SKM-1 (cell line): ENCODE data around the gene EFNA5.
"Not testable (repeated sequence)": the region's sequence is repeated elsewhere in the genome, so short reads cannot be mapped to it uniquely, and the experiment has no call there.

ENCODE experiments used
- DNase-seq: peaks from one replicate; lab custom pipeline; 2025; ENCODE audit not compliant: unreplicated experiment; lab: John Stamatoyannopoulos, UW

The EFNA5 gene

DNA sequence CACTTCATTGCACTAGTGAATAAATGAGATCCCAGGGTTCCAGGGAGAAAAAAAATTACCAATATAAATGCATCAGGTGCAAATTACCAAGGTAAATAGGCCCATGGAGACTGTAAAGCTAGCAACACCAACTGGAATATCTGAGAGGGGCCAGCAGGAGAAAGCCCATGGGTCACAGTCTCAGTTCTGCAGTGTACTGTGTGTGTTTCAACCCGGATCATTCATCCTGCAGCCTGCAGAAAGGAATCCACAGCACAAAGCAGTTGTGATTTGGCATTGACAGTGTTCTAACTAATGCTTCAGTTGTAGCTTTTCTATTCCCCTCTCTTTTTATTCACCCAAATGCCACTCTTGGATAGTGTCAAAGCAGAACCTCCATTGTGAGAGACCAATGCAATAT is 171.0 kb downstream of the EFNA5 start:
- no peak for DNase-seq

GRCh38 chr5:107499237-107499636 is 171.5 kb downstream of the EFNA5 start:
- no peak for DNase-seq

GRCh38 chr5:107496466-107496865 is 174.3 kb downstream of the EFNA5 start:
- no peak for DNase-seq

- not testable (repeated sequence) for DNase-seq
These were observed 176.6 kb downstream of the EFNA5 start for GRCh38 chr5:107494129-107494528.

GRCh38 chr5:107487056-107487542 is 183.6 kb downstream of the EFNA5 start:
- DNase-seq = peak; percentile 41

DNA sequence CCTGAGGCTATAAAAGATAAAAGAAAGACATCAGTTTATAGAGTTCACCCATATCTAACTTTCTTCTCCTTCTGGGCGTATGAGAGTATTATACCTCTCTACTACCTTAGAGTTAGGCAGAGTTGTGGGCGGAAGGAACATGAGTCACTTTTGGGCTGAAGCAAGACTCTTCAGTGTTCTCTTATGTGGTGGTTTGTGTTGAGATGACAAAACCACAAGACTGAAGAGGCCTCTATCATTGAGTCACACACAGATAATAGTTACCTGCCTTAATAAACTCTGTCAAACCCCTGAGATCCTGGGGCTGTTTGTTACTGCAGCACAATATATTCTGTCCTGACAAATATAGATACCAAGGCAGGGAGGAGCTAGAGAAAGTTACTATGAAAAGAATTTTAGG is 184.2 kb downstream of the EFNA5 start:
- peak; percentile 85 for DNase-seq

DNA sequence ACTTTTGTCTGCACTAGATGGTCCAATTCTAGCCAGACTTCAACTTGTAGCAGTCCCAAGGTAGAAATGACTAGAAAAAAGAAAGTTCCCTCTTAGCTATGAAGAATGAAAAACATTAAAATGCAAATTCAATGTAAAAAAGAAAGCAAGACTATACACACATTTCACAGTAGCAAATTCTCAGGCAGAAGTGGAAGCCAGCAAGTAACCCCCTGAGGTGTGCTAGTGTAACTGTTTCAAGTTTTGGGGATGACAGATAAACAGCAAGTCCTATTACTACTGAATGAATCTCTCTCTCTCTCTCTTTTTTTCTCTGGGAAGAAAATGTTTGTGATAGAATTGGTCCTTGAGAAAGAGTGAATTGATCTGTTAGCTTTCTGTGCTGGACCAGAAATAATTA is 185.6 kb downstream of the EFNA5 start:
- no peak for DNase-seq

GRCh38 chr5:107484281-107484680 is 186.5 kb downstream of the EFNA5 start:
- DNase-seq = no peak

DNA sequence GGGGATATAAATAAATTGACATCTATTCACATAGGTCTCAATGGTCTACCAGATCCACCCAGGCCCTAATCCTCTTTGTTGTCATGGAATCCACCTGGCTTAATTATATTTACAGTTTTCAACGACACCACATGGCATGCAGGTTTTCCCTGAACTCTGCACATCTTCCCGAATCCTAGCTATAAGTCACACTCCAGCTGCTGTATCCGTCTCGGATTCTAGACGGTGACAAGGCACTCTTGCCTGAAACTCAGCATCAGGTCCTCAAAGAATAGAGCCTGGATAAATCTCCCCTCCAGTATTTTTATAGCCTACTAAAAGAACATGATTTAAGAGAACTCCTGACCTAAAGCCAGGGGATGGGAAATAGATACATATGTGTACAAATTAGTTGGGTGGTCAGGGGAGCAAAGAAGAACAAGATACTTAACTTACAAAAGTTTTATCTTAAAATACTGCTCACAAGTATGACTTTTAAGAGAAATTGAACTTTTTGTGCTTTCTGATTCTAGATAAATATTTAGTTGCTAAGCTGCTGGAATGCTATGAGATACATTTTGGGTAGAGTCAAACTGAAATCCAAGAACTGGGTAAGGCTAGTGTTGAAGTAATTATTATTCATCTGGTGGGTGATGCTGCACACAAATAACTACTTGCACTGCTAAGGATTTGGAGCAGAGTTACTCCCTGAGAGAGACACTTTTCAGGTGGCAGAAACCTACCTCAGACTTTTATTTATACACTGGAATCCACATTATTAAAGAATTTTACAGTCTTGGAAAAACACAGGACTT is 187.3 kb downstream of the EFNA5 start:
- DNase-seq = no peak

GRCh38 chr5:107478068-107478641 is 192.6 kb downstream of the EFNA5 start:
- DNase-seq = no peak

DNA sequence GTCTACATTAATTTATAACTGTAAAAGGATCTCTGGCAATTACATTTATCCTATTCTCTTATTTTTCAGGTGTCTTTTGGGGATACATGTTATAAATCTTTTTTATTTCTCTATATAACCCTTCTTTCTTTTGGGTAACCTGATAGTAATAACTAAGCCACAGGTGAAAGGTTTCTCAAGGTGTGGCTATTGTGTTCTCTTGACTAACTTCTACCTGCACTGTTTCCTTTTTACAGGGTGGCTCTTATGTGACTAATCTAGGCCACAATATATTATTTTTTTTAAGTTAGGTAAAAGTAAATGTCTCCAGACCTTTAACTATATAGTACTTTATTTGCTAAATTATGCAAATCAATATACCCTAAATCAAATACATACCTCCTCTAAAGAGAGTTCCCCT is 193.2 kb downstream of the EFNA5 start:
- no peak for DNase-seq

DNA sequence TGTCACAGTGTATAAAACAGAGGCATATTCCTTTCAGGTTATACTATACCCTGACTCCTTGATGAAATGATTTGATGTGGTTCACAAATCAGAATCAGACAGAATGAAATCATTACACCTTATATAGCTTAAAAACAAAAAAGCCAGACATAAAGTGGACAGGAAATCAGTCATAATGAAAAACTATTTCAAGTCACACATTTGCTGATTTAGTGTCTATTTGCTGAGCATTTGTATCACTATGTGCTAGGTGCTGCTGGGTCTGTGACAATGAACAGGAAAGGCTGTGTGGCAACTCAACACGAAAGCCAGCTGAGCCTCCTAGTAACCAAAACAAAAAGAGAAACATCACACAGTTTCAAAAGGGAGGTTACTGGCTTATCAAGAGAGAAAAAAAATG is 194.0 kb downstream of the EFNA5 start:
- DNase-seq = peak; percentile 30

DNA sequence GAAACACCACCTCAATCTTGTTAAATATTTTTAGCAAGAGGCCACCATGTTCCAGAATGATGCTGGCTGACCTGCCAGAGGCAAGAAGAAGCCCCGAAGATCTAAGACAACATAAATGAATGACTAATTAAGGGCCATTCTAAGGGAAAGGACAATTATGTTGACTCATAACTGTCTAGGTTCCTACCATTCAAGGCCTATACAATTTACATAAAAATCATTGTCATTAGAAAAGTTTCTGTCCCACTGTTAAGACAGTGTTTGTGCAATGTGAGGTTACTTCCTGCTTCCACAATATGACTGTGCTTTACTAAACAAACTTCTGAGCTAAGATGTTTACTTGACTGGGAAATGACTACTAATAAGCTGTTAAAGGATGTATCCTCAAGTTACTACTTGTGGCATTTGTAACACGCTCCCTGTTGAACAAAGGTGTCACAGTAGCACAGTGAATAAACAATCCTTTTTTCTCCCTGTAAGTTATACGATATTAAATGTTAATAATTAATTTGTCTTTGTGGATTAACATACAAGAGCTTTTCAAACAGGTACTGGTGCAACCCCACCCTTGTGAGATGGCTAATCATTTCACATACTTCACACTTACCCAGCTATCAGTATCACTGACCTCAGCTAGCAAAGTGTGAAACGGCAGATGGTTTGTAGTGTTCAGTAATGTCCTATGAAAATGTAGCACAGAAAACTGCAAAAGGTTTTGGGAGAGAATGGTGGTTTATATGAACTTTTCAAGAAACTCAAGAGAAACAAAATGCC is 195.8 kb downstream of the EFNA5 start:
- no peak for DNase-seq

- DNase-seq = no peak
These were observed 196.4 kb downstream of the EFNA5 start for GRCh38 chr5:107474361-107474715.

GRCh38 chr5:107472620-107473064 is 198.1 kb downstream of the EFNA5 start:
- no peak for DNase-seq

- no peak for DNase-seq
These were observed 200.5 kb downstream of the EFNA5 start for GRCh38 chr5:107470295-107470582.

DNA sequence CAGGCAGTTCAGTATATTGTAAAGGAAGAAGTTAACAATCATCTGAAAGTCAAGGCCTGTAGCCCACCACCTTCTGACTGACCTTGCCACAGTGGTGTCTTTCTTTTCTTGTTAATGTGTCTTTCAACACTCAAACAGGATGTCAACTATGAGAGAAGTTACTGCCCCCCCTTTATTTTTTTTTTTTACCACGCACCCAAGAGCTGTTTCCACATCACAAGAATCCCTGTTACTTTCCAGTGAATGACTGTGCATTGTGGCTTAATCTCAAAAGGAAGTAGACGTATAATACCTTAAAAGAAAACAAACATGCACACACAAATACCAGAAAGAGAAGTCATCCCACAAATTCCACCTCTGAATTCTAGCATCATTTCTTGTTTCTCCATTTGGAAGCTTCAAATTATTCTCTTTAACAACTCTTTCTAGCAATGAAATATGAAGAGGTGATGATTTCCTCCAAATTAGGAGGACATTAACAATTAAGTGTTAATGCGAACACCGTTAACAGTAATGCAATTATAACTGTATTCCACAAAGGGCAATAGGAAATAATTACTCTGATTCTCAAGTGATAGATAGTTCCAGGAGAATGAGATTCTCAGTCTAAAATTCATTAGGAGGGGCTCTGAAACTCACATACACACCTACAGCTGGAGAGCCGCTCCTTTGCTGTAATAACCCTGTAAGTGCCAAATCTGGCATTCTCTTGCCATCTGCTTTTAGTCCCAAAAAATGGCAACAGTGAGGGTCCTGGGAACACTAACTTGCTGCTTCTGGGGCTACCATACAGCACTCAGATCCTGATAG is 201.0 kb downstream of the EFNA5 start:
- DNase-seq = peak; percentile 25

- DNase-seq = no peak
These were observed 201.7 kb downstream of the EFNA5 start for GRCh38 chr5:107469064-107469463.

GRCh38 chr5:107468276-107468675 is 202.5 kb downstream of the EFNA5 start:
- DNase-seq = no peak

DNA sequence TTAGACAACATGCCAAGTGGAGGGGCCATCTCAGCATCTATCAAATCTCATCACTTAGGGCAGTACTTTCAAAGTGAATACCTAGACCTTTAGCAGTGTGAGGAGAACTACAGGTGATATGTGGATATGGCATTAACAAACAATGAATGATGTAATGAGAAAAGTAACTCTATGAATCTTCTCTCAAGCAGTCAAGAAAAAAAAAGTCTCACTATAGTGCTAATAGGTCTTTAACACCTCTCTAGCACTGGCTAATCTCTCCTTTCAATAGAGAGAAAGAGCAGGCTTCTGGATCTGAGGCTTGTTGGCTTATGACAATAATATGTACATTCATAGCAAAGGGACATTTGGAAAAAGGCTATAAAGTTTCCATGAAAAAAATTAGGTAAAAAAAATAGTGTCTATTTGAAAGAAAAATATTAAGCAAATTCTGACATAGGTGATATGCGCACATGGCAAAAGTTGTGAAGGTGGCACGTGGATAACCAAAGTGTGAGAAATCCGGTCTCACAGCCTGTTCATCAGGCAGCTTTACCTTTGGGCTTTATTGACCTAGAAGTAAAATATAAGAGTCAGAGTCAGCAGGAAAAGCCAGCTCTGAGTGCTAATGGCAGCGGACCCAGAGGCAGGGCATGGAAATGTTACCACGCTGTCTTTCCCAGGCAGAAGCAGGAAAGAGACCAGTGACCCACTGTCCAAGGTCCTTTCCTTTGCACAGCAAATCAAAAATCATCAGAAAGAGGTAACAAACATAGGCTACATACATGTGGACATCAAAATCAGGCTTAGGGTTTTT is 203.4 kb downstream of the EFNA5 start:
- DNase-seq = no peak
